NCI-H226 (cell line): Measurements from ENCODE around the gene ANKLE2.
"Not testable (repeated sequence)": the region's sequence is repeated elsewhere in the genome, so short reads cannot be mapped to it uniquely, and the experiment has no call there.

Experiments
- DNase-seq: peaks from one replicate; pipeline ENCODE4 v3.0.0-alpha.2; 2015

Gene ANKLE2

DNA sequence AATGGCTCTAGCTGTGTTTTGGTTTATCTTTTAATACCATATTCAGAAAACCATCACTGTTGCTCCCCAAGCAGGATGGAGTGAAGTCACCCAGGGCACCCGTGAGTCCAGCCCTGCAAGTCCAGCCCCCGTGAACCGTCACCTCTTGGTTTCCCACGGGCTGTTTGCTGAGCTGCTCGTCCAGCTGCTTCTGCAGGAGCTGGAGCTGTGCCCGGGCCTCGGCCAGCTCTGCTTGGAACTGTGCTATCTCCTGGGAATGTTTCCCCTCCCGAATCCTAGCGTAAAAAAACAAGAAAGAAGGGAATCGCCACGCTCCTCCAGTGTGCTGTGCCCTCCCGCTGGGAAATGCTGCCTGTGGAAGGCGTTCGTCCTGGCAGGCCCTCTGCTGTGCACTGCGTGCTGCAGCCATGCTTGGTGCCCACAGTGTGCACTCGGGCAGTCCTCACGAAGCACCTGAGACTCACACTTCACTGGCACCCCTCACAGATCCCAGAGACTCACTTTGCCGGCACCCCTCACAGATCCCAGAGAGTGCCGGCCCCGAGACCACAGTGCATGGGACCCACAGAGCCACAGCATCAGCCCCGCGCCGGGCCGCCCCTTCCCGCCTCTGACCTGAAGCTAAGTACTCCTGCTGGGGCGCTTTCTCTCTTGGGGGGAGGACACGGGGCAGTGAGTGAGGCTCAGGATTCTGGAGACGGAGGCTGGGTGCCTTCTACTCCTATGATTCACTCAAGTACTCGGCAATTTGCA is 15.4 kb upstream of the ANKLE2 start:
- no peak for DNase-seq

DNA sequence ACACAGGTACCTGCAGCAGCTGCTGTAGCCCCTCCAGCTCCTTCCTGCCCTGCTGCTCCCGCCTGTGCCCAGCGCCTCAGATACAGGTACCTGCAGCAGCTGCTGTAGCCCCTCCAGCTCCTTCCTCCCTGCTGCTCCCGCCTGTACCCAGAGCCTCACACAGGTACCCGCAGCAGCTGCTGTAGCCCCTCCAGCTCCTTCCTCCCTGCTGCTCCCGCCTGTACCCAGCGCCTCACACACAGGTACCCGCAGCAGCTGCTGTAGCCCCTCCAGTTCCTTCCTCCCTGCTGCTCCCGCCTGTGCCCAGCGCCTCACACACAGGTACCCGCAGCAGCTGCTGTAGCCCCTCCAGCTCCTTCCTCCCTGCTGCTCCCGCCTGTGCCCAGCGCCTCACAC is 14.6 kb upstream of the ANKLE2 start:
- not testable (repeated sequence) for DNase-seq

- DNase-seq, result no peak
Observed at GRCh38 chr12:132775502-132776229, 14.0 kb upstream of the ANKLE2 start.

DNA sequence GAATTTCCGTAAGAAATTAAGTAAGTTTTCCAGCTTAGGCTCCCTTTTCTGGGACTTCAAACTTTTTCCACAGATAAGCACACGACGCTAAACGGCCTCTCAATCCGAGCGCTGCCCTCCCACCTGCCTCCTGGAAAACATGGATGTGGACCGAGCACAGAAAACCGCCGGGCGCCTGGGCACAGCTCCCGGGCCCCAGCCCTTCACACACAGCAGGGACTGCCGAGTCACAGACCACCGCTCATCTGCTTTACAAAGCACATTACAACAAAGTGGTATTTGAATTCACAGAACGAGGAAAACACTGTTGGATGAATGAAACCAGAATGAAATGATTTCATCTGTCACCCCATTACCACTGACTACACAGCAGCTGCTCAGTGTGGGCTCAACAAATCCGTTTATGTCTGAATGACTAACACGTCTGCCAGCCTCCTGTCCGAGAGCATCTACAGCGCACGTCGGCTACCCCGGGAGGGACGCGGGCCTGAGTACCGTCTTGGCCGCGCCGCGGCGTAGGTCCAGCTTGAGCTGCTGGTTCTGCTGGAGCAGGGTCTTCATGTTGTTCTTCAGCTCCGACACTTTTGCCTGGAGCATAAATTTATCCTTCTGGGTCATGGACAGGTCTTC is 13.1 kb upstream of the ANKLE2 start:
- no peak for DNase-seq

DNA sequence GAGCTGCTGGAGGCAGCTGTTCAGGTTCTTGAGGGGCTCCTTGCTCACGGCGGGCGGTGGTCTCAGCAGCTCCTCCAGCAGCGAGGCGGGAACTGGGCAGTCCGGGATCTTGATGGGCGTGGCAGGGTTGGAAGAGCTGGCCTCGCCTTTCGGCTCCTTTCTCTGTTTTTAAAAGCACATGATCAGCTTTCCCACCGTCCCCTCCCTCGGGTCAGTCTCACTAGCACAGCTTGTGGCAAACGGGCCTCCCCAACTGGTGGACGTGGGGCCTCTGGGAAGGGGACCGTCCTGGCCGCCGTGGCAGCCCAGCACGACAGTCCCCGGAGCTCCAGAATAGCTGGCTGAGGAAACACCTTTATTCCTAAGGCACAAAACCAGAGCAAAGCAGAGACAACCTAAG is 12.5 kb upstream of the ANKLE2 start:
- no peak for DNase-seq

GRCh38 chr12:132773077-132773955 is 11.7 kb upstream of the ANKLE2 start:
- DNase-seq, result no peak

GRCh38 chr12:132772606-132773005 is 11.0 kb upstream of the ANKLE2 start:
- DNase-seq, result no peak

- no peak for DNase-seq
Observed at GRCh38 chr12:132771126-132771838, 9.7 kb upstream of the ANKLE2 start.

DNA sequence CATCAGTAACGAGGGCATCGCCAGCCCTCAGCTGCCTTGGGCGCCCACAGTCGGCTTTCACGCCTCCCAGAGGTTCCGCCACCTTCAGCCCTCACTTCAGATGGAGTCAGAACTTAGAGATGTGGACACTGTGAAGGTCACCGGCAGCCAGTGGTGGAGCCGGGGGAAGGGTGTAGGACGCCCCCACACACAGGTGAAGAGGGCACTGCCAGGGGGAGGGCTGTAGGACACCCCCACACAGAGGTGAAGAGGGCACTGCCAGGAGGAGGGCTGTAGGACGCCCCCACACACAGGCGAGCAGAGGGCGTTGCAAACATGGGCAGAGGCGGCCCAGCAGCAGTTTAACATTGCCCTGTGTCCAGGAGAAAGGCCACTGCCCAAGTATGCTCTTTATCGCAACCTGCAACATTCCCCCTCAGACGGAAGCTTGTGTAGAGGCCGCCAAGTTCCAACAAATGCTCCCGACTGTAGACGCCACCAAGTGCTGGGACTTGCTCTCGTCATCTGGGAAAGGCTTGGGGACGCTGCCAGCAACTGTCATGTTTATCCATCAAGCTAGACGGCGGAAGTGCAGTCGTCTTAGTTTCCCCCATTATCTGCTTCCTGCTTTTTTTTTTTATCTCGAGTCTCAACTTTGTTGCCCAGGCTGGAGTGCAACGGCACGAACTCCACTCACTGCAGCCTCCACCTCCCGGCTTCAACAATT is 4.9 kb upstream of the ANKLE2 start:
- no peak for DNase-seq

- no peak for DNase-seq
Observed at GRCh38 chr12:132765361-132765760, 3.7 kb upstream of the ANKLE2 start.

DNA sequence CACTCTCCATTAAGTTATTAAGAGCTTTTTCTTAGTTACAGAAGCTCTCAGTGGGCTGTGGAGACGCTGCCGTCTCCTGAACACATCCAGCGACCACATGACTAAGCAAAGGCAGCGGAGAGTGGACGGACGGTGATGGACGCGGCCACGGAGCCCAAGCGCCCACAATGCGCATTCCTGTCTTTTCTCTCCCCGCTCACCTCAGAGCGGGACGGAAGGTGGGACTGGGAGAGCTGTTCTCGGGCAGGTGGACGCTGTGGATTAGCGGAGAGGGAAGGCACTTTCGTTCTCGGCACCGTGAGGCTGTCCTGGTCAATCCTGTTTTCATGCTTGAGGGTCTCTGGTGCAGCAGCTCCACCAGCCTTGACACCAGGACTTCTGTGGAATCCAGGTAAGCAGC is 2.6 kb upstream of the ANKLE2 start:
- DNase-seq, result no peak

GRCh38 chr12:132761921-132762583 is 420 bp upstream of the ANKLE2 start:
- peak; percentile 89 for DNase-seq

- DNase-seq, result no peak
Observed at GRCh38 chr12:132759359-132759758, 2.3 kb downstream of the ANKLE2 start.

- DNase-seq, result not testable (repeated sequence)
Observed at GRCh38 chr12:132758825-132759224, 2.8 kb downstream of the ANKLE2 start.

DNA sequence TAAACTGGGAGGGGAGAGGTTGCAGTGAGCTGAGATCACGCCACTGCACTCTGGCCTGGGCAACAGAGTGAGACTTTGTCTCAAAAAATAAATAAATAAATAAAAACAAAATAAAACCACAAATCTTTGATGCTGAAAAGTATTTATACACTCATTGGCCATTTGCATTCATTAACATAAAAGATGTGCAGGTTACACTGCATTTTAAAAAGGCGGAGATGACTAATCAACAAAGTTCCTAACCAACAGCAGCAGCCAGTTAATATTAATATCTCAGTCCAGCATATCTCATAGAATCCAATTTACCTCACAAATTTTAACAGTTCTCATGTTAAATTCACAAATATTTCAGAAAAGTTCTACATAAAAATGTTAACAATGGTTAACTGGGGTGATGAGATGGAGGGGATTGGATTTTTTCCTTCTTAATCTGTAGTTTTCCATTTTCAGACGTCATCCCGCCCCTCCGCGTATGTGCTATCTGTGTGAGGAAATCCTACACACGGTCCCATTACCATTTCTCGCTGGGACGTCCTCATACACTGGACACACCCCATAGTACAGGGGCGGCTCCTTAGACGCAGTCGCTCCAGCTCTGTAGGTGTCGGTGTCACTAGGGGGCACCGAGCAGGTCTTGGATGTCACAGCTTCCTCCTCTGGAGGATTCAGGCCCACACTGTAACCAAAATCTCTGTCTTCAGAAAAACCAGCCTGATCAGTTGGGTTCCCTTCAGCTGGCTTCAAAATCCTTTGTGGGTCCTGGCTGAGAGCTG is 7.3 kb downstream of the ANKLE2 start:
- DNase-seq, result no peak

DNA sequence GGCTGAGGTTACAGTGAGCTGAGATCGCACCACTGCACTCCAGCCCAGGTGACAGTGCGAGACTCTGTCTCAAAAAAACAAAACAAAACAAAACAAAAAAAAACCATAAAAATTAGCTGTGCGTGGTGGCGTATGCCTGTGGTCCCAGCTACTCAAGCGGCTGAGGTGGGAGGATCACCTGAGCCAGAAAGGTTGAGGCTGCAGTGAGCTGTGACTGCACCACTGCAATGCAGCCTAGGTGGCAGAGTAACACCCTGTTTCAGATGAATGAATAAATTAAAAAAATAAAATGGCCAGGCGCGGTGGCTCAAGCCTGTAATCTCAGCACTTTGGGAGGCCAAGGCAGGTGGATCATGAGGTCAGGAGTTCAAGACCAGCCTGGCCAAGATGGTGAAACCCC is 8.0 kb downstream of the ANKLE2 start:
- DNase-seq, result not testable (repeated sequence)

DNA sequence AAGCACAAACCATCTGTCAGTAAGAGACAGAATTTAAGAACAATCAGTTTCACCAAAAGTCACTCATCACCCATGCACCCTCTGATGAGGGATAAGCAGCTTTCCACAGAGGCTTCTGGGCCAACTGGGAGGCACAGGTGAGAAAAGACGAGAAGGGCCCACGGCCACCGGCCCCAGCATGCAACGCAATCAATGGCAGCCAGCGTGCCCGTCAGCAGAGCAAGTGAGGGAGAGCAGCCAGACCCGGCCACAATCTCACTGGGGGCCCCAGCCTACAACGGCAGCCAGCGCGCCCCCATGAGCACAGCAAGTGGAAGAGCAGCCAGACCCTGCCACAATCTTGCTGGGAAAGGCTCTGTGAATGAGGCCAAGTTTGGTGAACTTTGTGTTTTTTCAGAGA is 13.3 kb downstream of the ANKLE2 start:
- no peak for DNase-seq

DNA sequence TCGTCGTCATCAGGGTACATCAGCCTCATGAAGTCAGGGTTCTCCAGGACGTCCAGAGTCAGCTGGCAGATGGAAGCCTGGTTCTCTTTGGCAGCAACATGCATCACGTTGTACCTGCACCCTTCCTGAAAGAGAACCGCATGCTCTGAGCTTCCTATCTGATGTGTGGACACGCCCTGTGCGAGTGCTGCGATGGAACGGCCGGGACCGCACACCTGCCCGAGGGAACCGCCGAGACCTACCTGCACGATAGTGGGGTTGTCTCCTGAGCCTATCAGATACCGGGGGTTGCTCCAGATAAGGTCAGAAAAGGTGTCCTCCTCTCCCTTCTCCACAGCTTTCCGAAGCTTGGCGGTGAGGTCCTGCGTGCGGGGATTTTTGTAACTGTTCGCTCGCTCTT is 13.7 kb downstream of the ANKLE2 start:
- DNase-seq, result no peak

- DNase-seq, result no peak
Observed at GRCh38 chr12:132747395-132747794, 14.2 kb downstream of the ANKLE2 start.

DNA sequence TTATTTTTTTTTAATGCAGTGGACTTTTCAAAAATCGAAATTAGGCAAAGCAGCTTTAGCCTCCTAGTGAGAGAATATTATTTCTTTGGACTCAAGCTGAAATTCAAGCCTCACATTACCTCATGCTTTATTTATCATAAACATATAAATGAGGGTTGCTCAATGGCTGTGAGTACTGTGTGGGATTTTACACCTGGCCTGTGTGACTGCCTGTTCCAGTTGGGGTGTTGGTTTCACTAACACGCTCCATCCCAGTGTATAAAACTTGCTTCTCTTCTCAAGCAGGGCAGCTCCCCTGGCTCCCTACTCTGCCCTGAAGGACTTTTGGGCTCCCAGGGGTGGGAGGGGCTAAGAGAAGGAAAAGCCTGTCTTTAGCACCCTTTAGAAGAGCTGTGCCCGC is 15.0 kb downstream of the ANKLE2 start:
- no peak for DNase-seq
